GM19395 (cell line): Measurements from ENCODE around the gene GOLGA3.
"Not testable (repeated sequence)": the region's sequence is repeated elsewhere in the genome, so short reads cannot be mapped to it uniquely, and the experiment has no call there.

Source experiments
- ATAC-seq: cut with Tn5 transposase; IDR thresholded peaks from one replicate; pipeline ENCODE4 v1.9.1; 2021; ENCODE audit warnings: mild to moderate bottlenecking, moderate library complexity; ENCODE audit not compliant: unreplicated experiment

GOLGA3 gene

GRCh38 chr12:132754160-132754932 is 74.3 kb downstream of the GOLGA3 start:
- no peak for ATAC-seq

GRCh38 chr12:132753670-132754069 is 75.0 kb downstream of the GOLGA3 start:
- ATAC-seq, result not testable (repeated sequence)

GRCh38 chr12:132748319-132748718 is 80.3 kb downstream of the GOLGA3 start:
- no peak for ATAC-seq

- no peak for ATAC-seq
Observed at GRCh38 chr12:132747896-132748295, 80.8 kb downstream of the GOLGA3 start.

DNA sequence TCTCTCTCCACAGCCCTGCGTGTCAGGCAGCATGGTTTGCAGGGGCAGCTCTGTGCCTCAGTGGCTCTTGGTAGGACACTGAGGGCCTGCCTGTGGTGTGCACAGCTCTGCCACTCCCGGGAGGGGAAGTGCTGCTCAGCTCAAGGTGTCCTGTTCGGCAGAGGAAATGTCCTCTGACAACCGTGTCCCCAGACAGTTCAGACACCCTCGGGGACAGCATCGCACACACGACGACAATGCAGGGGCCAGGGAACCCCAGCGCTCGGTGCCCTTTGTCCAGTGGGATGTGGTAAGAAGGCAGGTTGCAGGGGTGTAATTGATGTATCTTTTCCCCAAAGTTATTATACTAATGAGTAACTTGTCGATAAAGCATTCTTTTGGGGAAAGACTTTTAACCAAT is 81.3 kb downstream of the GOLGA3 start:
- no peak for ATAC-seq

DNA sequence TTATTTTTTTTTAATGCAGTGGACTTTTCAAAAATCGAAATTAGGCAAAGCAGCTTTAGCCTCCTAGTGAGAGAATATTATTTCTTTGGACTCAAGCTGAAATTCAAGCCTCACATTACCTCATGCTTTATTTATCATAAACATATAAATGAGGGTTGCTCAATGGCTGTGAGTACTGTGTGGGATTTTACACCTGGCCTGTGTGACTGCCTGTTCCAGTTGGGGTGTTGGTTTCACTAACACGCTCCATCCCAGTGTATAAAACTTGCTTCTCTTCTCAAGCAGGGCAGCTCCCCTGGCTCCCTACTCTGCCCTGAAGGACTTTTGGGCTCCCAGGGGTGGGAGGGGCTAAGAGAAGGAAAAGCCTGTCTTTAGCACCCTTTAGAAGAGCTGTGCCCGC is 82.1 kb downstream of the GOLGA3 start:
- ATAC-seq, result no peak

DNA sequence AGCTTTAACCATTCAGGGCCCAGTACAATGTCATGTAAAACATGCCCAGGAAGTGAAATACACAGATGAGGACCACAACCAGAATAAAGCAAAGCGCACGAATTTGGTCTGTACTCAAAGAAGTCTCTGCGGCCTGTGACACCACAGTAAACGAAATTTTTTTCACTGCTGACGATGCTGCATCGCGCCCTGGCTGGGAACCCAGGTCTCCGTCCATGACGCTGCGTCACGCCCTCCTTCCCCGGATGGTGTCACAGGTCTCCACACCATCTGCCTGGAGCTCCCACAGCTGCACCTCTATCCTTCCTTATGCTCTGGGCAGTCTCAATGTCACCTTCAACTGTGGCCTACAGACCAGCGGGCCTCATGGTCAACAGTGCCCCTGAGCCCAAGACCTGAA is 84.8 kb downstream of the GOLGA3 start:
- no peak for ATAC-seq

DNA sequence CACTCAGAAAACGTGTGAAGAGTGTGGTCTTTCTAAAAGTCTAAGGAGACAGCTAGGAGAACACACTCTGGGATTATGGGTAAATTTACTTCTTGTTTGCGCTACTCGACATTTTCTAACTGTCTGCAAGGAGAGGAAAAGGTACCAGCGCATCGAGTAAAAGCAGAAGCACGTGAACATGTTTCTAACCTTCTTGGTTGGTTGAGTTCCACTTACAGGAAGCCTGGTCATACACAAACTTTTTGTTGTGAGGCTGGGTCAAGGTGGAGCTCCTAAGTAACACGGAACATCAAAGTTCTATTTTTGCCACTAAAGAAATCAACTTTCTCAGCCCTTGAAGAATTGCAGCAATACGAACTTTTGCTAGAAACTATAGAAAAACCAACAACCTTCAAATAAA is 87.0 kb downstream of the GOLGA3 start:
- no peak for ATAC-seq

GRCh38 chr12:132740652-132741051 is 88.0 kb downstream of the GOLGA3 start:
- ATAC-seq, result no peak

GRCh38 chr12:132740313-132740646 is 88.4 kb downstream of the GOLGA3 start:
- ATAC-seq, result no peak

- ATAC-seq, result no peak
Observed at GRCh38 chr12:132739600-132740312, 88.9 kb downstream of the GOLGA3 start.

DNA sequence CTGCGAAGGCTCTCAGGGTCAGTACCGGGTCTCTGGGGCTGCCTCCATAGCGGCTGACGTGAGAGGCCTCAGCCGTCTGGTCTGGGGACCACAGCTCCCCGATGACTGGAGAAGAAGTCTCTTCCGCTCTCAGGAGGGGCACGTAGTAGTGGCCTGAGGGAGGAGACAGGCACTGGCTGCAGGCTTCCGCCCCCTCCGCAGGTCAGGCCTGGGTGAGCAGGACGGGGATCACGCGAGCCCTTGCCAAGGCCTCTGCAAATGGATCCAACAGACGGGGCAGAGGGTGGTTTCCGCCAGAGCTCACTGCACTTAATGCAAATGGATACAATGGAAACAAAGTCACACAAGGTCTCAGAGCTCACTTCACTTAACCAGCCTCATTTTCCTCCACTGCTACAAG is 91.8 kb downstream of the GOLGA3 start:
- no peak for ATAC-seq

GRCh38 chr12:132736378-132736777 is 92.3 kb downstream of the GOLGA3 start:
- ATAC-seq, result no peak

- no peak for ATAC-seq
Observed at GRCh38 chr12:132735496-132735895, 93.2 kb downstream of the GOLGA3 start.

DNA sequence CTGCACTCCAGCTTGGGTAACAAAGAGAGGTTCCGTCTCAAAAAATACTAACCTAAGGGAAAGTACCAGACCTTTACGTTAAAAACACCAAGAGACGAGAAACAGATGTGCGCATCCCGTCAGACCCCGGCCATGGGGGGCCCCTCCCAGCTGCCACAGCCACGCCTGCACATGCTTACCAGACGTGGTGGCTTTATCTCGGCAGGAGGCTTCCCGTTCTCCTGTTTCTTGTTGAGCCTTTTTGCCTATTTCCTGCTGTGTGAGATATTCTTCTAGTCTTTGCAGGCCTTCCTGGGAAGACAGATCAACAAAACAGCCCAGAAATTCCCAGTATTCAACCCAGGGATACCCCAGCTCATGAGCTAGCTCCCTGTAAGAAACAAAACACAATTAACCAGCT is 94.5 kb downstream of the GOLGA3 start:
- ATAC-seq, result no peak

DNA sequence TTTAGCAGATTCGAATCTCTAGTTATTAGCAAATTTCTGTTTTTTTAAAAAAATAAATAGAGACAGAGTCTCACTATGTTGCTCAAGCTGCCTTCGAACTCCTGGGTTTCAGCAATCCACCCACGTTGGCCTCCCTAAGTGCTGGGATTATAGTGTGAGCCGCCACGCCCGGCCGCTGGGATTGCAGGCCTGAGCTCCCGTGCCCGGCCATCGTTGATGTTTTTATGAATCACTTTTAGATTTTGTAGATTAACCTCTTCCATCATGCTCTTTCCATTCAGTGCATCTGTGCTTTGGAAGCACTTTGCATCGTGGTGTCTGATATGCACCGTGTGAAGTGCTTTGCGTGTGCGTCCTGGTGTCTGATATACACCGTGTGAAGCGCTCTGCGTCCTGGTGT is 97.1 kb downstream of the GOLGA3 start:
- no peak for ATAC-seq

DNA sequence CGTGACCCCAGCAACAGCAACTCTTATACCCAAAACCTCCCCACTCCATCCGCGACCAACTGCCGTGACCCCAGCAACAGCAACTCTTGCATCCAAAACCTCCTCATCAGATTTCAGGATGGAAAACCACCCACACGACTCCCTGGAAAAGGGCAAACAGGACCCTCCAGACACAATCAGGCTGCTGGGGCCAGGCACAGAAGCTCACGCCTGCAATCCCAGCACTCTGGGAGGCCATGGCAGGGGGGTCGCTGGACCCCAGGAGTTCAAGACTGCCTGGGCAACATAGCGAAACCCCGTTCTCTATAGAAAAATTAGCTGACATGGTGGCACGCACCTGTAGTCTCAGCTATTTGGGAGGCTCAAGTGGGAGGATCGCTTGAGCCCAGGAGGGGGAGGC is 98.3 kb downstream of the GOLGA3 start:
- no peak for ATAC-seq

DNA sequence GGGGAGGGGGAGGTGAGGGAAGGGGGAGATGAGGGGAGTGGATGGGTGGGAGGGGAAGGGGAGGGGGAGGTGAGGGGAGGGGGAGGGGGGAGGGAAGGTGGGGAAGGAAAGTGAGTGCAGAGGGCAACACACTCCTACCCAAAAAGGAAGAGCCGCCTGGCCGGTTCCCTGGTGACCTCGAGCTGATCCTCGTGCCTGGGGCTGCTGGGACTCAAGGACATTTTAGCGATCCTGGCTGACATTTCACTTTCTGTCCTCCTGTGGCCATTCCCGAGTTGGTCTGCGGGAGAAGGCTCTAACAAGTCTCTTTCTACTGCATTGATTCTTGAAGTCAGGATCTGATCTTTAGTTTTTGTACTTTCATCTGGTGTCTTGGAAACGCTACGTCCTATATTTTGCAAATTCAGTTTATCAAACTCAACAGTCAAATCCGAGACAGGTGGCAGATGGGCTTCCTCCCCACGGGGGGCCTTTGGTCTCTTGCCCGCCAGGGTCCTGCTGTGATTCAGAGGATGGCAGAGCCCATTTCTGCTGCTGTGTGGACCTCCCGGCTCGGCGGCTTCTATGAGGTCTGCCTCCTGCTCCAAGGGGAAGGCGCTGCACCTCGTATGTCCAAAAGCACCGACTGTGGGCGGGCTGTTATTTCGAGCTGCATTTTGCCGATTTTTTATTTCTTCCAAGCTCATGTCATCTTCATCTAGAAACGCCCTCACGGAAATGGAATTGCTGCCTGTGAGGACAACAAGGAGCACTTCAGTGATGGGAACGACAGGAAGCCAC is 98.9 kb downstream of the GOLGA3 start:
- ATAC-seq, result no peak

DNA sequence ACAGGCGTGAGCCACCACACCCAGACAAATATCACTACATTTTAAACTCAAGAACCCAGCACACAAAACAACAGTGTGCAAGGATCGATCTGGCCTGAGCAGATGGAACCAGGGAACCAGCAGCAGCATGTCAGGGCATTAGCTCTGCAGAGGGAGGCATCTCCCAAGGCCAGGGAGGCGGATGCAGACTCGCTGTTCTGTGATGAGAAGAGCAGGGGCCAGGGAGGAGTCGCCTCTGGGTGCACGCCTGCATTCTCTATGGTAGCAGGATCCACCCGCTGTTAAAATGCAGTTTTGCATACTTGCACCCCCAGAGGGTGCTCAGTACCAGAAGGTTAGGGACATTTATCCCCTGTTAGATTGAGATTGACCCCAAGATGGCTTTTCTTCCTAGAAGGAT is 100.2 kb downstream of the GOLGA3 start:
- no peak for ATAC-seq

DNA sequence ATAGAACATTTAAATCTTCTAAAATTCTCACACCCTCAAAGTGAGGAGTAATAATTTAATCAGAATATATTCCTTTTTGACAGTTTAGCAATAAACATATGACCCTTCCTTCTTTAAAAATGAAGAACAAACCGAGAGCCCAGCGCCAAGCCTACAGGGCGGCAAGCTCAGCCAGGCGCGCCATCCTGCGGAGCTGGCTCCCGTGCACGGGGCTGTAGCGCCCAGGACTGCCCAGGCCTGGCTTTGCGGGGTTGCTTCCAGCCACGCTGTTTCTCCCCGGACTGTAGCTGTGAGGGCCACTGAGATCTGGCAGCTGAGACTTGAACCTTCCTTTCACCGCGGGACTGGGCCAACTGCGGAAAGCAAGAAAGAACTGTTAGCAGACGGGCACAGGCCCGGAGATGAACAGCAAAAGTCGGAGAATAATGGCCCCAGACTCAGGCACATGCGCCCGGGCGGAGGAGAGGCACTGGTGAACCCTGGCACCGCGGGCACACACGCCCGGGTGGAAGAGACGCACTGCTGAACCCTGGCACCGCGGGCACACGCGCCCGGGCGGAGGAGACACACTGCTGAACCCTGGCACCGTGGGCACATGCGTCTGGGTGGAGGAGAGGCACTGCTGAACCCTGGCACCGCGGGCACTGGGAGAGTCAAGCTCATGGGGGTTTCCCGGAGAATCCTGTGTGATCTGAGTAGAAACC is 101.4 kb downstream of the GOLGA3 start:
- no peak for ATAC-seq

GRCh38 chr12:132726386-132726785 is 102.3 kb downstream of the GOLGA3 start:
- no peak for ATAC-seq
